Measurements from ENCODE around the gene CDAN1.
"Not testable (repeated sequence)": the region's sequence is repeated elsewhere in the genome, so short reads cannot be mapped to it uniquely, and the experiment has no call there.

The CDAN1 gene

GRCh38 chr15:42707068-42707467 is 29.9 kb downstream of the CDAN1 start:
- DNase-seq = peak; percentile 34

DNA sequence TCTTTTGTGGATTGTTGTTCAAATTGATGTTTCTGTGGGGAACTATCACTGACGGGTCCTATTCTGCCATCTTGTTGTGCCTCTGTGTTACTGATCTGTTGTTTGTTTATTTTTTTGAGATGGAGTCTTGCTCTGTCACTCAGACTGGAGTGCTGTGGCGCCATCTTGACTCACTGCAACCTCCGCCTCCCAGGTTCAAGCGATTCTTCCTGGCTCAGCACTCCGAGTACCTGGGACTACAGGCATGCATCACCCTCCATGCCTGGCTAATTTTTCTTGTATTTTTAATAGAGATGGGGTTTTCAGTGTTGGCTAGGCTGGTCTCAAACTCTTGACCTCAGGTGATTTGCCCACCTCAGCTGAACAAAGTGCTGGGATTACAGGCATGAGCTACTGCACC is 31.6 kb downstream of the CDAN1 start:
- no peak for DNase-seq

DNA sequence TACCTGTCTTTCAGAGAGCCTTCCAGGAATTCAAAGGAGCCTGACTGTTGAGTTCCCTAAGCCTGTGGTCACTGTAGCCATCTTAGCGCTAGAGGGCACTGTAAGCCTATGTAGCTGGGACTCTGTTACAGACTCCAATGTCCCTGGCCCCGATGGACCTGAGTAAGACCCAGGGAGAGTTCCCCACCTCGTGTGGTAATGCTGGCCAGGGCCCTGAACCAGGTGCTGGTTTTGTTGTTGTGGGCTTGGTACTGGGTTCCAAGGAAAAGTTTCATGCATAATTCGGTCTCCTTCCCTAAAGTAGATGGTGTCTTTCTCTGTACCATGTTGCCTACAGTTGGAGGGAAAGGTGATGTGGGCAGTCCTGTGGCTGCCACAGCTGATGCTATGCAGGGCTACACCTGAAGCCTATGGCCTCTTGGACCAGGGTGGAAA is 32.4 kb downstream of the CDAN1 start:
- DNase-seq = peak; percentile 28

- DNase-seq = no peak
Measured at GRCh38 chr15:42696626-42697025, 40.3 kb downstream of the CDAN1 start.

DNA sequence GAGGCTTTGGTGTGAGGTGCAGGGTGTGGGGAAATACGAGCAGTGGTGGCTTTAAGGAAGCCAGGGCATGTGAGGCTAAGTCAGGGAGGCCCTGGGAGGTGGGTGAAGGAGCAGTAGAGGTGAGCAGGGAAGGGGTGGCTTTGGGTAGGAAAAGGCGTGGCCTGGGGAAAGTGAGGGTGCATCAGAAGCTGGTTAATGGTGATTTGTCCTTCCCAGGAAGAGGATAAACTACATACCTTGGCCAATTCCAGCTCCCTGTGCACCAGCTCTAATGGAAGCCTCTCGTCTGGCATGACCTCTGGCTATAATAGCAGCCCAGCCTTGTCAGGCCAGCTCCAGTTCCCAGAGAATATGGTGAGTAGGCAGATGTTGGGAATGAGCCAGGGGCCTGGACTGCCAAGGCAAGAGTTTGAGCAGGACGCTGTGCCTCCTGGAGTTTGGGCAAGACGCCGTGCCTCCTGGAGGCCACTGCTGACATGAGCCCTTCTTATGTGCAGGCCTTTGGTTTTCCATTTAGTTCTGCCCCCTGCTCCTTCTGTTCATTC is 41.3 kb downstream of the CDAN1 start:
- no peak for DNase-seq

DNA sequence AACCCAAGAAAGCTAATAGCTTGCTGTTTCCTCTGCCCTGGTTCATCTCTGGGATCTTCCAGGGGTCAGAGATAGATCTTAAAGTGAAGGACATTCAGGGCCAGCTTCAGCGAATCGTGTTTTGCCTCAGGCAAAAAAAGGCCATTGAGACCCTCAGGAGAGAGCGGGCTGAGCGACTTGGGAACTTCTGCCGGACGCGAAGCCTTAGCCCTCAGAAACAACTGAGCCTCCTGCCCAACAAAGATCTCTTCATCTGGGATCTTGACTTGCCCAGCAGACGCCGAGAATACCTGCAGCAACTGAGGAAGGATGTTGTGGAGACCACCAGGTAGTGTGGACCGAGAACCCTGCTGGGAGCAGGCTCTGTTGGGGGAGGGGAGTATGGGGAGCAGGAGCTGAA is 42.5 kb downstream of the CDAN1 start:
- no peak for DNase-seq

DNA sequence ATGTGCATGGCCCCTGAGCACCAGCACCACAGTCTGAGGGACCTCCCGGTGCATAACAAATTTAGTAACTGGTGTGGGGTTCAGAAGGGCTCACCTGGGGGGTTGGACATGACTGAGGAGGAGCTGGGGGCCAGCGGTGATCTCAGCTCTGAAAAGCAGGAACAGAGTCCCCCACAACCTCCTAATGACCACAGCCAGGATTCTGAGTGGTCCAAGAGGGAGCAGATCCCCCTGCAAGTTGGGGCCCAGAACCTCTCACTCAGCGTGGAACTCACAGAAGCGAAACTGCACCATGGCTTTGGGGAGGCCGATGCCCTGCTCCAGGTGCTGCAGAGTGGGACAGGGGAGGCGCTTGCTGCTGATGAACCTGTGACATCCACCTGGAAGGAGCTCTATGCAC is 43.0 kb downstream of the CDAN1 start:
- no peak for DNase-seq

- no peak for DNase-seq
Measured at GRCh38 chr15:42693496-42693895, 43.4 kb downstream of the CDAN1 start.

GRCh38 chr15:42692997-42693396 is 43.9 kb downstream of the CDAN1 start:
- DNase-seq = no peak

DNA sequence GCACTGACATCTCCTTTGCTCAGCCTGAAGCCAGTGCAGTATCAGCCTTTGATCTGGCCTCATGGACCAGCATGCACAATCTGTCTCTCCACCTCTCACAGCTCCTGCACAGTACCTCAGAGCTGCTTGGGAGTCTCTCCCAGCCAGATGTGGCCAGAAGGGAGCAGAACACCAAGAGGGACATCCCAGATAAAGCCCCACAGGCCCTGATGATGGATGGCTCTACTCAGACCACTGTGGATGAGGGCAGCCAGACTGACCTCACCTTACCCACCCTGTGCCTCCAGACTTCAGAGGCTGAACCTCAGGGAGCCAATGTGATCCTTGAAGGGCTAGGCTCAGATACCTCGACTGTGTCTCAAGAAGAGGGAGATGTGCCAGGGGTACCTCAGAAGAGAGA is 44.4 kb downstream of the CDAN1 start:
- no peak for DNase-seq

- DNase-seq = no peak
Measured at GRCh38 chr15:42691770-42692169, 45.2 kb downstream of the CDAN1 start.

GRCh38 chr15:42691308-42691707 is 45.6 kb downstream of the CDAN1 start:
- no peak for DNase-seq

GRCh38 chr15:42688301-42688700 is 48.6 kb downstream of the CDAN1 start:
- no peak for DNase-seq

- DNase-seq = no peak
Measured at GRCh38 chr15:42687740-42688139, 49.2 kb downstream of the CDAN1 start.

- no peak for DNase-seq
Measured at GRCh38 chr15:42686281-42686680, 50.6 kb downstream of the CDAN1 start.

- no peak for DNase-seq
Measured at GRCh38 chr15:42681119-42681518, 55.8 kb downstream of the CDAN1 start.

GRCh38 chr15:42680142-42680482 is 56.8 kb downstream of the CDAN1 start:
- not testable (repeated sequence) for DNase-seq

DNA sequence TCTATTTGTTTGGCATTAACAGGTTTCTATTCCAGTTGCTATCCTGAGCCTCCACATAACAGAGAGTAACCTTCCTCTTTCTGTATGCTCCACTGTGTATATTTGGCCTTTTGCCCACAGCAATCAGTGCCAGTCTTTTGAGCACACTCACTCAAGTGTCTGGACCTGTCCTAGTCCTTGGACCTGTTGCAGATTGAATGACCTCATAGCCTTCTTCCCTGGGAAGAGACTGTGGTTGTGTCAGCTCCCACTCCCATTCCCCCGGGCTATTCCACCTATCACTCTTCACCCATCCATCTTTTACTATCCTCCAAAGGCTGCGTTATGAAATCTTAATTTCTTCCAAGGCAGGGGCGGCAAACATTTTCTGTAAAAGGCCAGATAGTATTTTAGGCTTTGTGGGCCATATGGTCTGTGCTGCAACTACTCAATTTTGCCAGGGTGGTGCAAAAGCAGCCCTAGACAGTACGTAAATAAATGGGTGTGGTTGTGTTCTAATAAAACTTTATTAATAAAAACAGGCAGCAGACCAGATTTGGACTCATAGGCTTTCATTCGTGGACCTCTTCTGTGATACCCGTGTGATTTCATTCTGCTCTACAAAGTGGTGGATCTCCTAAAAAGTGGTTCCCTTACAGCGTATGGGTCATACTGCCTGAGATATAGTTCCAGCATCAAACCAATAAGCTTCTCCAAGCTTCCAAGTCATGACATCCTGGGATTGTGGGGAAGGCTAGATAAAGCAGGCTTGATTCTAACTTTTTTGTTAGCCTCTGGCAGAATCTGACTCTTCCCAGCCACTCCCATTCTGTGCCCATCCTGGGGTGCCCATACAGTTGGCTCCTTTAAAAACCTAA is 57.4 kb downstream of the CDAN1 start:
- DNase-seq = peak; percentile 26

- DNase-seq = no peak
Measured at GRCh38 chr15:42675021-42675420, 61.9 kb downstream of the CDAN1 start.

GRCh38 chr15:42674472-42674871 is 62.5 kb downstream of the CDAN1 start:
- no peak for DNase-seq

Data from NCI-H2029 (cell line).